Naive thymus-derived CD4-positive, alpha-beta T cell (primary cell): ENCODE results near the gene RGS7BP. TPM values are rescaled to one million over a fixed set of nuclear protein-coding genes. Genes with fewer than 3 reads are reported as not detected.

Source experiments
- ATAC-seq: fragments of 150-1000 bp; cut with Tn5 transposase; 2 replicates; pipeline ENCODE4 v1.10.0; 2021; ENCODE audit warnings: mild to moderate bottlenecking, moderate library complexity
- CTCF ChIA-PET: fragments of 350-600 bp; sonication (Branson Sonifier 250); formaldehyde crosslinking; loops from one replicate; lab custom pipeline; 2021; ENCODE audit warnings: antibody characterized with exemption; lab: Charles Lee
- POLR2A ChIA-PET: fragments of 350-600 bp; sonication (Branson Sonifier 250); formaldehyde crosslinking; loops from one replicate; lab custom pipeline; 2021; ENCODE audit warnings: antibody characterized with exemption, inconsistent platforms; lab: Charles Lee
- DNase-seq, 9 donors: peaks; one replicate each; pipeline versions ENCODE4 v3.0.0 to v3.0.0-alpha.2; 2020 to 2022; ENCODE audit warnings: mixed read lengths in 1 of 9
- H3K27ac ChIP-seq: one replicate; pipeline ENCODE4 v1.7.0; 2013; ENCODE audit warnings: mild to moderate bottlenecking, low read depth, low read length, moderate library complexity
- H3K27me3 ChIP-seq, 2 donors: one replicate each; pipeline ENCODE4 v1.7.0; 2013; ENCODE audit warnings: low read length in 2 of 2, mild to moderate bottlenecking in 2 of 2, moderate library complexity in 2 of 2; ENCODE audit not compliant: control insufficient read depth in 2 of 2, insufficient read depth in 2 of 2
- H3K36me3 ChIP-seq, 3 experiments: 1 replicate in 2 of 3; 2 replicates in 1 of 3; pipeline ENCODE4 v1.7.0; 2013; ENCODE audit warnings: low read length in 3 of 3, mild to moderate bottlenecking in 3 of 3, moderate library complexity in 1 of 3; ENCODE audit not compliant: insufficient read depth in 3 of 3, control insufficient read depth in 2 of 3
- H3K4me1 ChIP-seq, 2 donors: one replicate each; pipeline ENCODE4 v1.7.0; 2013; ENCODE audit warnings: low read length in 2 of 2, mild to moderate bottlenecking in 2 of 2, moderate library complexity in 1 of 2; ENCODE audit not compliant: control insufficient read depth in 2 of 2, insufficient read depth in 2 of 2
- H3K4me3 ChIP-seq: 2 replicates; pipeline ENCODE4 v1.7.0; 2013; ENCODE audit warnings: mild to moderate bottlenecking, low read length
- H3K9me3 ChIP-seq, 3 experiments: 1 replicate in 2 of 3; 2 replicates in 1 of 3; pipeline ENCODE4 v1.7.0; 2013; ENCODE audit warnings: low read length in 3 of 3; ENCODE audit not compliant: control insufficient read depth in 2 of 3
- H3K27ac Mint-ChIP-seq, 9 donors: one replicate each; pipeline ENCODE4 v1.8.0; 2020 to 2022; ENCODE audit warnings: mixed read lengths in 9 of 9, mild to moderate bottlenecking in 8 of 9, moderate library complexity in 5 of 9, inconsistent platforms in 2 of 9
- H3K27me3 Mint-ChIP-seq, 5 donors: one replicate each; pipeline ENCODE4 v1.8.0; 2021 to 2022; ENCODE audit warnings: mixed read lengths in 5 of 5, mild to moderate bottlenecking in 1 of 5
- H3K36me3 Mint-ChIP-seq, 5 donors: one replicate each; pipeline ENCODE4 v1.8.0; 2020 to 2022; ENCODE audit warnings: mixed read lengths in 5 of 5, mild to moderate bottlenecking in 3 of 5, inconsistent platforms in 1 of 5
- H3K4me1 Mint-ChIP-seq, 7 donors: one replicate each; pipeline ENCODE4 v1.8.0; 2020 to 2022; ENCODE audit warnings: mixed read lengths in 7 of 7, mild to moderate bottlenecking in 3 of 7, inconsistent platforms in 1 of 7
- H3K4me3 Mint-ChIP-seq, 10 donors: one replicate each; pipeline ENCODE4 v1.8.0; 2020 to 2022; ENCODE audit warnings: mild to moderate bottlenecking in 10 of 10, mixed read lengths in 10 of 10, moderate library complexity in 6 of 10, inconsistent platforms in 2 of 10
- H3K9me3 Mint-ChIP-seq, 11 donors: one replicate each; pipeline ENCODE4 v1.8.0; 2020 to 2022; ENCODE audit warnings: mixed read lengths in 11 of 11, mild to moderate bottlenecking in 4 of 11, inconsistent platforms in 1 of 11, moderate library complexity in 1 of 11
- intact Hi-C, 2 donors: fragments of 100-400 bp; cut with micrococcal nuclease; formaldehyde crosslinking; loops; one replicate each; pipeline ENCODE4 v1.15.1; 2023
- polyA plus RNA-seq, 2 donors: library from polyadenylated mRNA; unstranded; fragments of 300-500 nt; fragmentation: Illumina TruSeq; gene quantifications; one replicate each; pipeline ENCODE4 v1.2.3, GENCODE V29; 2021
- total RNA-seq, 6 experiments: library from RNA in 5 of 6; stranded (reverse) in 5 of 6; gene quantifications; 1 replicate in 5 of 6; 2 replicates in 1 of 6; pipeline ENCODE4 v1.2.3 and lab custom pipeline; 2021 to 2026

RGS7BP gene
- total and polyA plus RNA-seq, 7 experiments from 2014 or later: not detected

DNA sequence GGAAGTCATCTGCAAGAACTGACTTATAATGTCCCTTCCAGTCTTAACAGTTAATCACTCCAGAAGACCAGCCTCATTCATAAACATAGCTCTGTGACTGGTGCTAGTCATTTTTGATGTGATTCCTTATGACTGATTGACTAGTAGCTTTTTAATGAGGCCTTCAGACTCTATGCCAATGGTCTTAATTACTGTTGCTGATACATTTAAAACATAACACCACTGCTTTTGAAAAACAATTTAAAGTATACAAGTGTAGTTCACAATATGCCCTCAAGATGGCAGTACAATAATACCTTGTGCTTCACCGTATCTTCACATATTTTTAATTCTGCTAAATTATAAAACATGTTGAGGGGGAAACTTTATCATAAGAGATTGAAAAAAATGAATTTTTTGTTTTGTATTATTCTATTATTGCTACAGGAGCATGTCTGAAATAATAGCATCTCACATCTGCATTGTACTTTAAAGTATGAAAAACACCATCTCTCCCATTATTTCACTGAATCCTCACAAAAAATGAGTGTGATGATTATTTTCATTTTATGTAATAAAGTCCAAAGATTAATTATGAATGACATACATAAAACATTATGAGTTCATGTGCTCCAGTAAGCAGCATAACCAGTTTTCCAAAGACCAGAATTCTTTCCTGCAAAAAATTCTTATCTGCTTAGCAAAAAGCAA, 129.3 kb downstream of the RGS7BP start:
- ChIA-PET POLR2A (no interaction called here), CTCF (interaction anchor here (0.9 to 2.4 kb wide), 3 partner anchors 8 to 148 kb away, joined by 3 to 21 read pairs (median 4); no protein-coding TSS in a partner anchor)
- Histone ChIP-seq H3K36me3 (no peaks in the 10 kb centered on the region), H3K4me3 (no peak overlapping the region), H3K27me3 (peaks cover 0 to 3% of the 10 kb centered on the region in 2 donors), H3K9me3 (no peaks in the 10 kb centered on the region), H3K4me1 (no peaks in the 10 kb centered on the region), H3K27ac (no peak overlapping the region)
- Mint-ChIP-seq H3K9me3 (no peaks in the 10 kb centered on the region), H3K4me1 (peaks cover 0 to 9% (median 0%) of the 10 kb centered on the region in 7 donors), H3K27ac (no peak overlapping the region), H3K4me3 (no peak overlapping the region), H3K36me3 (no peaks in the 10 kb centered on the region), H3K27me3 (peaks cover 15 to 28% (median 21%) of the 10 kb centered on the region in 5 donors)
- DNase-seq (peak in 6 of 9 donors; percentile 2 to 41 (median 35)), ATAC-seq (peak; percentile 60)
- intact Hi-C loops: loop anchor here (1.0 to 10.0 kb wide), 6 partner anchors 132 to 1512 kb away; partner anchors contain the start of genes CWC27 (in 1 of the 2) and SREK1IP1 (in 1 of the 2)

DNA sequence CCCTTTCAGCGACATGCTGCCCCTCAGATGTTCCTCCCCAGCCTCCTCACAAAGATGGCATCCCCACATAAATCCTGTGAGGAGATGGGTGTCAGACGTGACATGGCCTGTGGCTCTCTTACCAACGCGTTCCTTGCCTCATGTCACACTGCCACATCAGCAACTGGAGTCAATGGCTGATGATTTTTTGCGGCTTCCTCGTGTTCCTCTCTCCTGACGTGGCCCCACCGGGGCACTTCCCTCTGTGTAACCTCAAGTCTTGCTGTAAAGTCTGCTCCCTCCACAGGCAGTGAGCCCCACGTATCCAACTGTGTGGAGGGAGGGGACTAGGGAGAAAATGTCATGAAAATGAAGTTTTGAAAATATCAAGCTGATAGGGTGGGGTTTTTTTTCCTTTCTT, 131.3 kb downstream of the RGS7BP start:
- ChIA-PET CTCF (interaction anchor here (0.7 to 1.5 kb wide), 3 partner anchors 10 to 847 kb away, joined by 4 to 5 read pairs (median 4); no protein-coding TSS in a partner anchor), POLR2A (no interaction called here)
- no peak for DNase-seq
- H3K27me3 Mint-ChIP-seq: peaks cover 15 to 30% (median 21%) of the 10 kb centered on the region in 5 donors
- Histone ChIP-seq H3K27ac (no peak overlapping the region), H3K4me1 (no peaks in the 10 kb centered on the region), H3K36me3 (no peaks in the 10 kb centered on the region), H3K27me3 (peaks cover 0 to 3% of the 10 kb centered on the region in 2 donors), H3K9me3 (no peaks in the 10 kb centered on the region), H3K4me3 (no peak overlapping the region)
- H3K27ac Mint-ChIP-seq: no peak overlapping the region
- peak; percentile 32 for ATAC-seq
- intact Hi-C loops: loop anchor here (5.0 to 10.0 kb wide), 3 partner anchors 130 to 1510 kb away; partner anchors contain the start of genes CWC27 (in 1 of the 2) and SREK1IP1 (in 1 of the 2)
- H3K4me1 Mint-ChIP-seq: peaks cover 0 to 9% (median 0%) of the 10 kb centered on the region in 7 donors
- H3K36me3 Mint-ChIP-seq: no peaks in the 10 kb centered on the region
- H3K9me3 Mint-ChIP-seq: no peaks in the 10 kb centered on the region
- H3K4me3 Mint-ChIP-seq: peak overlapping the region in 1 of 10 donors; percentile 26

- peaks cover 0 to 9% (median 0%) of the 10 kb centered on the region in 7 donors for H3K4me1 Mint-ChIP-seq
- H3K9me3 Mint-ChIP-seq: no peaks in the 10 kb centered on the region
- ATAC-seq (no peak), DNase-seq (no peak)
- Histone ChIP-seq H3K4me3 (no peak overlapping the region), H3K27ac (no peak overlapping the region), H3K9me3 (no peaks in the 10 kb centered on the region), H3K4me1 (no peaks in the 10 kb centered on the region), H3K36me3 (no peaks in the 10 kb centered on the region), H3K27me3 (peaks cover 0 to 2% of the 10 kb centered on the region in 2 donors)
- no peaks in the 10 kb centered on the region for H3K36me3 Mint-ChIP-seq
- POLR2A ChIA-PET: no interaction called here
- peaks cover 15 to 33% (median 21%) of the 10 kb centered on the region in 5 donors for H3K27me3 Mint-ChIP-seq
- no peak overlapping the region for H3K4me3 Mint-ChIP-seq
- intact Hi-C loops: loop anchor here (5.0 to 10.0 kb wide), 3 partner anchors 129 to 1509 kb away; partner anchors contain the start of genes CWC27 (in 1 of the 2) and SREK1IP1 (in 1 of the 2)
- CTCF ChIA-PET: interaction anchor here (0.6 to 1.5 kb wide), 4 partner anchors 11 to 846 kb away, joined by 4 to 5 read pairs (median 4); no protein-coding TSS in a partner anchor
- no peak overlapping the region for H3K27ac Mint-ChIP-seq
Measured at GRCh38 chr5:64637837-64638443, 132.1 kb downstream of the RGS7BP start.

- Mint-ChIP-seq H3K9me3 (no peaks in the 10 kb centered on the region), H3K36me3 (no peaks in the 10 kb centered on the region), H3K4me3 (no peak overlapping the region), H3K4me1 (no peaks in the 10 kb centered on the region), H3K27ac (no peak overlapping the region), H3K27me3 (peaks cover 0 to 5% (median 4%) of the 10 kb centered on the region in 5 donors)
- ChIA-PET CTCF (no interaction called here), POLR2A (no interaction called here)
- no peaks in the 10 kb centered on the region for H3K9me3 ChIP-seq
- ATAC-seq (no peak), DNase-seq (no peak)
- intact Hi-C loops: no loop called here
- H3K27ac ChIP-seq: no peak overlapping the region
- H3K36me3 ChIP-seq: no peaks in the 10 kb centered on the region
- H3K4me1 ChIP-seq: no peaks in the 10 kb centered on the region
- H3K27me3 ChIP-seq: no peaks in the 10 kb centered on the region
- H3K4me3 ChIP-seq: no peak overlapping the region
Measured at GRCh38 chr5:64644831-64645230, 139.0 kb downstream of the RGS7BP start.

- Mint-ChIP-seq H3K4me1 (no peaks in the 10 kb centered on the region), H3K27me3 (peaks cover 0 to 5% (median 4%) of the 10 kb centered on the region in 5 donors), H3K4me3 (no peak overlapping the region), H3K36me3 (no peaks in the 10 kb centered on the region), H3K9me3 (no peaks in the 10 kb centered on the region), H3K27ac (no peak overlapping the region)
- CTCF ChIA-PET: interaction anchor here (0.7 kb wide), 1 partner anchor 138 kb away, joined by 3 read pairs; no protein-coding TSS in a partner anchor
- Histone ChIP-seq H3K4me1 (no peaks in the 10 kb centered on the region), H3K27ac (no peak overlapping the region), H3K27me3 (no peaks in the 10 kb centered on the region), H3K36me3 (no peaks in the 10 kb centered on the region), H3K9me3 (no peaks in the 10 kb centered on the region), H3K4me3 (no peak overlapping the region)
- ATAC-seq: no peak
- intact Hi-C loops: no loop called here
- DNase-seq: no peak
- POLR2A ChIA-PET: no interaction called here
Measured at GRCh38 chr5:64646169-64646568, 140.4 kb downstream of the RGS7BP start.

- H3K36me3 Mint-ChIP-seq: no peaks in the 10 kb centered on the region
- ATAC-seq: no peak
- CTCF ChIA-PET: no interaction called here
Measured at GRCh38 chr5:64649512-64649911, 143.7 kb downstream of the RGS7BP start.

More at GRCh38 chr5:64649512-64649911, 143.7 kb downstream of the RGS7BP start:
- Mint-ChIP-seq H3K9me3 (peaks cover 0 to 5% (median 0%) of the 10 kb centered on the region in 11 donors), H3K27ac (no peak overlapping the region), H3K4me3 (no peak overlapping the region), H3K4me1 (no peaks in the 10 kb centered on the region), H3K27me3 (peaks cover 0 to 9% (median 0%) of the 10 kb centered on the region in 5 donors)
- H3K4me1 ChIP-seq: no peaks in the 10 kb centered on the region
- H3K27ac ChIP-seq: no peak overlapping the region
- POLR2A ChIA-PET: interaction anchor here (1.1 kb wide), 1 partner anchor 10 kb away, joined by 3 read pairs; no protein-coding TSS in a partner anchor
- no peak overlapping the region for H3K4me3 ChIP-seq
- no peak for DNase-seq
- no peaks in the 10 kb centered on the region for H3K36me3 ChIP-seq
- no peaks in the 10 kb centered on the region for H3K9me3 ChIP-seq
- no peaks in the 10 kb centered on the region for H3K27me3 ChIP-seq
- intact Hi-C loops: no loop called here
